GM08714 (cell line): ENCODE measurements around the gene ZFYVE21.

ENCODE experiments used
- H3K4me3 ChIP-seq: fragments of 200-500 bp; sonication (Bioruptor generic); 2 replicates; pipeline ENCODE4 v1.5.1; 2014; ENCODE audit warnings: mild to moderate bottlenecking, low read length, inconsistent platforms
- ZNF274 ChIP-seq: IDR thresholded peaks from 2 replicates; pipeline ENCODE4 v1.6.1; 2012; ENCODE audit warnings: mild to moderate bottlenecking, low read depth, low read length

ZFYVE21 gene

DNA sequence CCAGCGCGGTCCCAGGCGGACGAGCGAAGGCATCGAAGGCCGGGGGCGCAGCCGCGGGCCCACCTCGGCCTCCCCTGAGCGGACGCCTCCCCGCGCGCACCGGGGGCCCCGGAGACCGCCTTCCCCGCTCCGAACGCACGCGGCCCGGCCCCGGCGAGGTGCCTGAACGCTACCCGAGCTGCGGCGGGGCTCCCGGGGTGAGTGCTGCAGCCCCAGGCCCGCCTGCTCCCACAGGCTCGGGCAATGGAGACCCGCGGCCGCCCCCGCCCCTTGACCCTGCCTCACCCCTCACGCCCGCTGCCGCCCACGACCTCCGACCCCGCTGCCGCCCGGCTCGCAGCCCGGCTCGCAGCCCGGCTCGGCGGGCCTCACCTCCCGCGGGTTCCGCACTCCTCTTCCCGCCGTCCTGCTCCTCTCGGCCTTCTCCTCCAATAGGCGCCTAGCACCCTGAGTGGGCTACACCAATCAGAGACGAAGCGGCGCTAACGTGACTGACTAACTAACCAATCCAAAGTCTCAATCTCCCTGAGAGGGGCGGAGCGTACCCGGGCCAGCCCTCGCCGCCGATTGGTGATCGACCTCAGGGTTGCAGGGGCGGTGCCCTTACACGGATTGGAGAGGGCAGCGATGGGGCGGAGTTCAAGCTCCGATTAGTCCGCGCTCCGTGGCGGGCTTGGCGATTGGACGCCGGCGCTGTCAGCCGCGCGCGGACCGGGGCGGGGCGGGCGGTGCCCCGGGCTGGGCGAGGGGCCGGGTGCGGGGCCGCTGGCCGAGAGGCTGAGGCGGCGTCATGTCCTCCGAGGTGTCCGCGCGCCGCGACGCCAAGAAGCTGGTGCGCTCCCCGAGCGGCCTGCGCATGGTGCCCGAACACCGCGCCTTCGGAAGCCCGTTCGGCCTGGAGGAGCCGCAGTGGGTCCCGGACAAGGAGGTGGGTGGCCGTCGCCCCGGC is at the start of gene ZFYVE21, which contains the start of gene XRCC3:
ZFYVE21 (plus strand) TSS at position 759 of the 949 bp plus-strand sequence; CDS start at position 791, 32 bp downstream.
XRCC3 (minus strand) TSS at position 400 of the 949 bp plus-strand sequence. CDS start 4,364 bp downstream, outside the sequence.
- no peak for TF ChIP-seq ZNF274
- H3K4me3 ChIP-seq: peak within 1 kb of the TSS; percentile 88

DNA sequence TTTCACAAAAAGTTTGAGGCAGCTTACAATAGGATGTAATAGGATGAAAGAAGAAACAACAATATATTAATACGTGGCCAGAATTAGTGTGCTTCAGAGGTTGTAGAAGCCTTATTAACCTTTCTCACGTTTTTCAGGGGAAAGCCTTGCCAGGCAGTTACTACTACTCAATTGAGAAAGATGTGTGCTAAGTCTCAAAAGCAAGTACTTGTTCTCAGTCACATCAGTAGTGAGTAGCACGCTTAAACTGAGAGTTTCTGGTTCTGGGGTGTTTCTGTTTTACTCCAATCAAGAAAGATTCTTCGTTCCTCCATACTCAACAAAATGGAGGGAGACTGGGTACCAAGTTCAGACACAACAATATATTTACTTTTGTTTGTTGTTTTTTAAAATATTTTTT is 47.9 kb upstream of the ZFYVE21 start:
- H3K4me3 ChIP-seq: no peak overlapping the region
- TF ChIP-seq ZNF274: no peak

DNA sequence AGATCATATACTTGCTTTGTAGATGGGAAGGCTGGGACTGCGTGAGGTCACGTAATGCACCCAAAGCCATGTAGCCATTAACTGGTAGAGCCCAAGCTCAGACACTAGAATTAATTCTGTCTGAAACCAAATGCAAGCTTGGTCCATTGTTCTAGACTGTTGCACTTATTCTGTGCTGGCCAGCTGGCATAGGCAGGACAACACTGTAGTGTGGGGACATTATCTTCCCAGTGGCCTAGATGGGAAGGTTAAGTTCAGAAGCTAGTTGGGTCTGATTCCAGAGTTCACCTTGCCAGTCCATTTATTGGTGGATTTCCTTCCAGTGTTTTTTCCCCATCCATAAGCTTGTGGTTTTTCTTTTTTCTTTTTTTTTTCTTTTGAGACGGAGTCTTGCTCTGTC is 47.5 kb upstream of the ZFYVE21 start:
- no peak overlapping the region for H3K4me3 ChIP-seq
- TF ChIP-seq ZNF274: no peak

DNA sequence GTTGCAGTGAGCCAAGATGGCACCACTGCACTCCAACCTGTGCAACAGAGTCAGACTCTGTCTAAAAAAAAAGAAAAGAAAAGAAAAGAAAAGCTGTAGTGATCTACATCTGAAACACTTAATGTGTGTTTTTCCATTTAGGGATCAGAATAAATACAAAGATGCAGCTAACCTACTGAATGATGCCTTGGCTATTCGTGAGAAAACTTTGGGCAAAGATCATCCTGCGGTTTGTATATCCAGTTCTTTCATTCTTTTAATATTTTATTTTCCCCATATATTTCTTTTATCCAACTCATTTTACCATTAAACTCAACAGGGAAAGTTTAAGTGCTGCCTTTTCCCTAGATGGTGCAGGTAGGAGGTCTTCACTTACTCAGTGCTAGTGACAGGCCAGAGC is 46.2 kb upstream of the ZFYVE21 start:
- TF ChIP-seq ZNF274: no peak
- H3K4me3 ChIP-seq: no peak overlapping the region

DNA sequence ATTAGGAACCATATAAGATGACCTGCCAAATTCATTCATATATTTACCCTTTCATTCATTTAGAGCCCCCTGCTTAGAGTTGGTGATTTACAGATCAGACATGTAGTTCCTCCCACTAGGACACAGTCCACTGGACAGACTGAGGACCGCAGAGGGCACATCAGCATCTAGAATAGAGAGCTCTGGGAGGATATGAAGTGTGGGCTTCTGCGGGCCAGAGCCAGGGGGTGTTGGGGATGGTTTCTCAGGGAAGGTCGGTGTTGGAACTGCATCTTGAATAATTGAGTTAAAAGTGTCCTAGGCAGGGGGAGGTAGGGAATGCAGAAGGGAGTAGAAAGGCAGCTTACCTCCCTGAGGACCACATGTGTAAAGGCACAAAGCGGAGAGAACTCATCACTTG is 43.7 kb upstream of the ZFYVE21 start:
- no peak overlapping the region for H3K4me3 ChIP-seq
- no peak for TF ChIP-seq ZNF274

DNA sequence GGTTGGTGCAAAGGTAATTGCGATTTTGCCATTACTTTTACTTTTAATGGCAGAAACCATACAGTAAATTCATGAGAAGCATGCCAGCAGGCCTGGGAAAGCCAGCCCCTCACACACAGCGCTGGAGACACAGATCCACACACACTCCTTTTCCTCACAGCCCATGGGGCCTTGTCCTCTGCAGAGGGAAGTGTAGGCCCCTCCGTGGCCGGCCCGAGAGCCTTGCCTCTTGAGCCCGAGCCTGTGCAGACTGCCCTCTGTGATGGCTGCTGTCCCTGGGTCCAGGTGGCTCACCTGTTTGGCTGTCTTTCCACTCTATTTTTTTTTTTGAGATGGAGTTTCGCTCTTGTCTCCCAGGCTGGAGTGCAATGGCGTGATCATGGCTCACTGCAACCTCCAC is 39.7 kb upstream of the ZFYVE21 start:
- no peak overlapping the region for H3K4me3 ChIP-seq
- TF ChIP-seq ZNF274: no peak

DNA sequence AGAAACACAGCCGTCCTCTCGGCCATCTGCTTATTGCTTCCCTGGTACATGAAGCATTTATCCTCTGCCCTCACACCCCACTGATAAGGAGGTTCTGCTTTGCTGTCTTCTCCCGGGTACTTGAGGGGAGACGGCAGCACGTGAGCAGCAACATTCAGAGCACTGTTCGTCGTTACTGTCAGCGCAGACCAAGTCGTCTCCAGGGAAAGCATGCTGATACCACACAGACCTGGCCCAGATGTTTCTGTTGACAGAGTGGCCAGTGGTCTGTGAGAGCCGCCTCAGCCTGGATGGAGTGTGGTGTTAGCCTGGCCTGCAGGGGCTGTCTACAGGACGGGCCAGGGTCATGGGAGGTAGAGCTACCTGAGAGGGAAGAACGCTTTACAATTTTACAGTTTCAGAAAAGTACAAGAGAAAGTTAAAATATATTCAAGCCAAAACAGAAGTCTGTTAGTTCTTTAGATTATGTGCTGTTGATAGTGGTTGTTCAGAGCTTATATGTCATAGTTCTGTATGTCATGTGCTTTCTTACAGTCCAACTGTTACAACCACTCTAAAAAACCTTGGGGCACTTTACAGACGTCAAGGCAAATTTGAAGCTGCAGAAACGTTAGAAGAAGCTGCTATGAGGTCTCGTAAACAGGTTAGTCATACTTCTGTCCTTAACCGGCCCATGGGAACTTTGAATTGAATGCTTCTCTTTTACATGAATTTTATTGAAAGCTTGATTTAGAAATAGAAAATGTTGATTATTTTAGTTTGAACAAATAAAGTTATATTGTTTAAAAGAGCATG is 38.5 kb upstream of the ZFYVE21 start:
- no peak for TF ChIP-seq ZNF274
- no peak overlapping the region for H3K4me3 ChIP-seq

DNA sequence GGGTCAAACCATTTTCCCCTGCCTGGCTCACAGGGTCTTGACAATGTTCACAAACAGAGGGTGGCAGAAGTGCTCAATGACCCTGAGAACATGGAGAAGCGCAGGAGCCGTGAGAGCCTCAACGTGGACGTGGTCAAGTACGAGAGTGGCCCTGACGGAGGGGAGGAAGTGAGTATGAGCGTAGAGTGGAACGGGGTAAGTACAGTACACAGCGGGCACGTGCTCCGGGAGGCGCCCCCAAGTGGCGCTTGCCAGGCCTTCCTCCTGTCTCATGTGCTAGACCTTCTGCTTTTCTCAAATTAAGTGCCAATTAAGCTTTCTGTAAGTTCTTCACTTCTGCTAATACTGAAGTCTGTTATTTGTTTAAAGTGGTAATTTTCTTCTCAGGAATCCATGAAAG is 36.3 kb upstream of the ZFYVE21 start:
- H3K4me3 ChIP-seq: no peak overlapping the region
- no peak for TF ChIP-seq ZNF274

DNA sequence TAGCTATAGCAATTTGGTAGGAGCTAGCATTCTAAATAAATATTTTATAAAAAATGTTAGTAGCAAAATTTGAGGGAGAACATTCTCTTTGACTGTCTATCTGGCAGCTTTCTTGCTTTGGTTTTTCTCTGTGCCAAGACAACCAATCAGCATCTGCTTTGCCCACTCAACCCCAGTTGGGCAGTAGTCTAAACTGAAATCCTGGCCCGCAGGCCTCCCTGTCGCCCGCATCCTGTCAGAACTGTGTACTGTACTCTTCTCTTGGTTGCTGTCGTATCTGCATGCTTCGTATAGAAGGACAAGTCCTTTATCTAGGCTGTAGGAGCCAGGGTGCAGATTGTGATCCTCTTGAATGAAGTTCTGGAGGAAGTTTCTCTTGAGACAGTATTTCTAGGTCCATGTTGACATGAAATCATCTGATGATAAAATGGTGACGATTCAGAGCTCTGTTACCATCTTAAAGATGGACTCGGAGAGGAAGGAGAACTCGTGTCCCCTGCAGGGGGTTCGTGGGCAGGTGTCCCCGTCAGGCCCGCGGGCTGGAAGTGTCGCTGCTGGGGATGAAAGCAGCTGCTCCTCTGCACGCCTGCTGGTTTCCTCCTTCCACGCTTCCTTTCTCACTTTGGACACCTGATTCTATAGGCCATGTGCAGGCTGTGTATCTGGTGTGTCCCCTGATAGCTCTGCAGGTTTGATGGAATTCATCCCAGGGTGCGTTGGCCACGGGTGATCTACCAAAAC is 34.9 kb upstream of the ZFYVE21 start:
- H3K4me3 ChIP-seq: no peak overlapping the region
- no peak for TF ChIP-seq ZNF274

DNA sequence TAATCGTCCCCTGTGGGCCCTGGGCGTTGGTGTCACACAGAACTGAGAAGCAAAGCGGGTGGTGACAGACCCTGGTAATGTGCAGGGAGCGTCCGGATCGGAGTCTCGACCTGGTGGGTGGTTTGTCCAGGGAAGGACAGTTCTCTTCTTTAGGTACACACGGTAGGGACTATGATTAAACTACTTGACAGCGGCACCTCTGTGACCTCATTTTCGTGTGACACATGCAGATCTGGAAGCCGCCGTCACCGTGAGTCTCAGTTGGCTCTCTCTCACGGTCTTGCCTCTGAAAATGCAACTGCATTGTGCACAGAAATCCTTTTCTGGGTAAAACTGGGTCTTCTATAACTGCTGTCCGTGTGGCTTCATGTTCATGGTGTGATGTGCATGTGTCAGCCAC is 32.5 kb upstream of the ZFYVE21 start:
- no peak for TF ChIP-seq ZNF274
- H3K4me3 ChIP-seq: no peak overlapping the region

DNA sequence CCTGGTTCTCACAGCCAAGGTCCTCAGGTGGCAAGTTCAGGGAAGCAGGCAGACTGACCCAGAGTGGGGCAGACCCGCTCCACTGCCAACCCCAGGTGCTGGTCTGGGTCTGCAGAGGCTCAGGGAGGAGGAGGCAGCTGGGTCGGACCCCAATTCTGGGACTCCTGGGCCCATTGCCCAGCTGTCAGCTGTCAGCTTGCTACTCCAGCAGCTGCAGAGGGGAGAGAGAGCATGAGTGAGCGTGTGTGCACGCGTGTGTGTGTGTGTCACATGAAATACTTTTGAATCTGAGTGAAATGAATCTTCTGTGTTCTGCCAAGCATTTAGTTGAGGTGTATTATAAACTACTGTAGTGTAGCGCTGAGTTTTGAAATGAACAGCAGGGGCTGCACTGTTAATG is 31.1 kb upstream of the ZFYVE21 start:
- TF ChIP-seq ZNF274: no peak

DNA sequence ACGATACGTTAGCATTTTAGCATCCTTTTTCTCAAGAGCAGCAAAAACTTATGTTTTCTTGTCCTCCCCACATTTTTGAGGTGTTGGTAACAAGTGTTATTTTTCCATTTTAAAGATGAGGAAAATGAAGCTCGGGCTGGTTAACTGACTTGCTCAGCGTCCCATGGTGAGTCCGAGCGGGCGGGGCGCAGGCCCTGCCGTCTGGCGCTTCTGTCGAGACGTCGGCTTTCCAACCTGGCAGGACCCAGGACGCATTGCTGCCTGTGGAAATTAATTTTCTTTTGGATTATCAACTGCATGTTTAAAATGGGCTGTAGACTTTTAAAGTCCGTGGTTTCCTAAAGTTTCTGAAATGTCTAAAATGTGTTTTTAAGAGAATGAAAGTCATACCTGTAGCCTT is 30.7 kb upstream of the ZFYVE21 start:
- H3K4me3 ChIP-seq: no peak overlapping the region
- no peak for TF ChIP-seq ZNF274

More for the DNA sequence above, 31.1 kb upstream of the ZFYVE21 start:
- H3K4me3 ChIP-seq: no peak overlapping the region

DNA sequence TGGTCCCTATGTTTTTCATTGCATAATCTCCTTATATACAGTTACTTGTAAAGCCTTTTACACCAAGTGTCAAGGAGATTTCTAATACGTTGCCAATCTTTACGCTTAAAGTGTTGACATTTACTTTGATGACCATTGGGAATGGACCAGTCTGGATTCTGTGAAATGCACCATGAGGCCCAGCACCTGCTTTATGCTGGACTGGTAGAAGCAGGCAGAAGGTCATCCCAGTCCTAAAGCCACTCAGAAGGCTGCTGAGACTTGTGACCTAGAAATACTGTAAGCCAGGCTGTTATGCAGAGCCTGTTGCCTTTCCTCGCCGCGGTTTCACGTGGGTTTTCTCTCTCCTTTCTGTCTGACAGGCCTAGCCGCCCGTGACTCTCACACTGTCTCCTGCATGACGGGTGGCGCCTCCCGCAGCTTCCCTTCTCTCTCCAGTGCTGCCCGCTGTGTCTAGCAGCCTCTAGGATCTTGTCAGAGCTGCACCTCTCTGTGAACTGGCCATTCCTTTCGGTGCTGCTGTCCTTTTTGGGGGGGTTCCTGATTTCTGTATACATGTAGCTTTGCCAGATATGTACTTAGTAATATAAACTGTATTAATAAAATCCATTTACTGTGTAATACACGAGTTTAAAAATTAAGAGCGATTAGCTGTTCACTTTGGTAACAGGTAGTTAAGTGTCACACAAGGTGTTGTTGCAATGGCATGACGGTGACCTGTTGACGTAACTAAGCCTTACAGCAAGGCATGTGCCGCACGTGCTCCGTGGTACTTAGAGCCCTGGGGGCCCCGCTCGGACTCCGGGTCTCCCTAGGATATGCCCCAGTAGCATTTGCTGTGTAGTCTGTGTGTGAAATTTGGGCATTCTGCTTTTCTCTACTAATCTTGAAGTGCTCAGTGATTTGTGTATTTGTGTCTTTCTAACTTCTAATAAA is 30.1 kb upstream of the ZFYVE21 start:
- TF ChIP-seq ZNF274: no peak
- no peak overlapping the region for H3K4me3 ChIP-seq
